NCI-H2171 treated with DMSO at 0.1 percent for 48 hours (cell line): ENCODE results near the gene SPDYA.
"Not testable (repeated sequence)": the region's sequence is repeated elsewhere in the genome, so short reads cannot be mapped to it uniquely, and the experiment has no call there.

ENCODE experiments used
- DNase-seq: peaks from one replicate; lab custom pipeline; 2025; lab: John Stamatoyannopoulos, UW

Gene SPDYA

GRCh38 chr2:28810384-28811285 is at the start of gene SPDYA:
SPDYA (plus strand) TSS chr2:28810834; CDS start chr2:28816015, 5,181 bp downstream.
- DNase-seq, result peak; percentile 81

GRCh38 chr2:28761420-28761819 is 49.2 kb upstream of the SPDYA start:
- DNase-seq, result no peak

GRCh38 chr2:28764909-28765711 is 45.5 kb upstream of the SPDYA start:
- no peak for DNase-seq

DNA sequence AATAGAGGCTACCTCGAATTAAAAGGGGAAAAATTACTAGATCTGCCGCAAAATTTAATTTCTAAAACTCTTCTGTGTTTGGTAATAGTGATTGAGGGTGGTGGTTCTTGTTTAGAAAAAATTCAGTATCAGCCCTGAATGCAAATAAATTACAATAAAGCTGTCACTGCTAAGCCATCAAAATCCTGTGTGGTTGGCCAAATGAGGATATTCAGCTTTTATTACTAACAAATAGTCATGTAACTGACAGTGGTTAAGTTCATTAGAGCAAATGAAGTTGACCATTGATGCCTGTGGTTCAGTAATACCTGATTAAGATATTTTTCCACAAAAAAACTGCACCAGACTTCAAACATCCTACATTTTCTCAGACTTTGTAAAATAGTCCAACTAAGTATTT is 44.6 kb upstream of the SPDYA start:
- no peak for DNase-seq

DNA sequence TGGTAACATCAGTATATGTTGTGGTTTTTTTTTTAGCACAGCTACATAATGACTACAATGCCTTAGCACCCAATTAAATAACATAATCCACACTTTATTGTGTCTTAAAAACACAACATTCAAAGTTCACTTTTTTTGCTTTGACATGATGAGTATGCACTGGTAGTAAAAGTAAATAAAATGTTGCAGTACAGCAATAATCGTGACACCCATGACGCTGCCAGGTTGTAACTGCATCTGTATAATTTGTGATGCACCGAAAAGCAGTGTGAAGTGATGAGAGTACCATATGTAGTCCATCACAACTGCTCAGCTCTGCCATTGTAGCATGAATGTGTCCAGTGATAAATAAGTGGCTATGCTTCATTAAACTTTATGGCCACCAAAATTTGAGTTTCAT is 43.3 kb upstream of the SPDYA start:
- no peak for DNase-seq

DNA sequence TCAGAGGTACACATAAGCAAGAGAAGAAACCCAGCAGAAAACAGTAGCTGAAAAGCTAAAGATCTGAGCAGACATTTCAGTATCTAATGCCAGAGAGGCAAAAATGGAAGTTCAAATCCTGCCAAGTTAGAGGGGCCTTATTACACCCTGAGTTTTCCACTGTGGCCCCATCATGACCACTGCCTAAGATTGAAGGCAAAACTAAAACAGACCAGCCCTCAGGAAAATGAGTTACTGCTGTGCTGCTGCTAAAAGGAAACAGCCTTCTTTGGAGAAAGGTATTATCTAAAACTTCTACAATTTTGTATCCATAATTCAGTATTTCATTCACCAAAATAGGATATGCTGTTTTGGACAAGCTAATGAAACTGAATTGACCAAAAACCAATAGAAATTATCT is 42.2 kb upstream of the SPDYA start:
- DNase-seq, result no peak

GRCh38 chr2:28768952-28769351 is 41.7 kb upstream of the SPDYA start:
- DNase-seq, result no peak

- no peak for DNase-seq
Observed at GRCh38 chr2:28772351-28772750, 38.3 kb upstream of the SPDYA start.

DNA sequence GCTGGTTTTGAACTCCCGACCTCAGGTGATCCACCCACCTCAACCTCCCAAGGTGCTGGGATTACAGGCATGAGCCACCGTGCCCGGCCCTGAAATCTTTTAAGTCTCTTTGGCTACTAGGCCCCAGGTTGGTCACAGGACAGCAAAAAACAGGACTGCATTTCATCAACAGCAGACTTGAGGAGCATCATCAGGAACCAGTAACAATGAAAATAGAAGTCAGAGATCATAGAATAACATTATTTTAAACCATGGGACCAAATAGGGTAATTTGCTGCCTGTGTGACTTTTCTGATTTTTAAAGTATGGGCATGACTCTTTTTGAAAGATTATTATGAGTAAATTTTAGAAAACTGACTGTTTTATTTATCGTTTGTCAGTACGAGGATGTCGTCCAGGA is 34.2 kb upstream of the SPDYA start:
- no peak for DNase-seq

DNA sequence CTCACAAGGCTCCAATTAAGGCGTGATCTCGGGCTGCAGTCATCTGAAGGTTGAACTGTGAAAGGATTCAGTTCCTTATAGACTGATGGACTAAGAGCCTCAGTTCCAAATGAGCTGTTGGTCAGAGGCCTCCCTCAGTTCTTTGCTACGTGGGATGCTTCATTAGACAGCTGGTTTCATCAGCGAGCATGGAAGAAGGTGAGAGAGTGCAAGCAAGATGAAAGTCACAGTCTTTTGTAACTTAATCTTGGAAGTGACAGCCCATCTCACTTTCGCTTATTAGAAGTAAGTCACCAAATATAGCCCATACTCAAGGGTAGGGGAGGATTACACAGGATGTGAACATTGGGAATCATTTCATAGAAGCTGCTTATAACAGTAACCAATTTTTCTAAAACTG is 32.2 kb upstream of the SPDYA start:
- DNase-seq, result no peak

DNA sequence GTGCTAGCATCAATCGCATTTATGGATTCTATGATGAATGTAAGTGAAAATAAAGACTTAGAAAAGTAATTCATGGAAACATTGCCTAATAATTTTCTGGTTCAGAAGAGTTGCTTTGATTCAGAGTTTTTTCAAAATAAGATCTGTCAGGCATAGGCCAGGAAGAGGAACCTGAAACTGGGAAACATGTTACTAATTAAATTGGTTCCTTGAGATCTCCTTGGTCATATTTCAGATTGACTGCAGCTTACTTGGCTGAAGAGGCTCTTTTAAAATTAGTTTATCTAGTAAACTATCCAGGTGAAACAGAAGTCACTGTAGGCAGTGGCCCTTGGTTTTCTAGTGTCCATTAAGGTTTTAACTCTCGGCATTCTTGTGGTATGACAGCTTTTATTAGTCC is 31.6 kb upstream of the SPDYA start:
- no peak for DNase-seq

GRCh38 chr2:28780496-28780895 is 30.1 kb upstream of the SPDYA start:
- no peak for DNase-seq

DNA sequence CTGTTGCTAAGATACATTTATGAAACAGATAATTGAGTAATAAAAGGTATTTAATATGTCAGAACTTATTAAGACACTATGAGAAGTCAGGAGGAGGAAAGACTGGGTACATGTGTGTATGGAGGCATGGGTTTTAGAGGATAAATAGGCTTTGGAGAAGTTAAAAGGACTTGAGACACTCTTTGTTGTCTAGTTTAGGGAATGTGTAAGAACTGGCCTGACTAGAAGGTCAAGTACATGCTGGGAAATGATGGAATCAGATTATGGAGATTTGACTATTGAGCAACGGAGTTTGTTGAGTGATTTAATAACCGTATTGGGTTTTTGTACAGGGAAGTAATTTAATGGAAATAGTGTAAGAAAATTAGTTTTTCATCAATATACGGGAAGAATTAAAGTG is 28.2 kb upstream of the SPDYA start:
- DNase-seq, result no peak

DNA sequence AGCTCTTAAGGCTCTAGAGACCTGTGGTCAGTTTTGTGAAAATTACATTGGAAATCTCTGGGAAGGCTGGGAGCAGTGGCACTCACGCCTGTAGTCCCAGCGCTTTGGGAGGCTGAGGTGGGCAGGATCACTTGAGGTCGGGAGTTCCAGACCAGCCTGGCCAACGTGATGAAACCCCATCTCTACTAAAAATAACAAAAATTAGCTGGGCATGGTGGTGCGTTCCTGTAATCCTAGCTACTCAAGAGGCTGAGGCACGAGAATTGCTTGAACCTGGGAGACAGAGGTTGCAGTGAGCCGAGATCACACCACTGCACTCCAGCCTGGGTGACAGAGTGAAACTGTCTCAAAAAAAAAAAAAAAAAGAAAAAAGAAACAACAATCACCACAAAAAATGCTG is 26.1 kb upstream of the SPDYA start:
- not testable (repeated sequence) for DNase-seq

DNA sequence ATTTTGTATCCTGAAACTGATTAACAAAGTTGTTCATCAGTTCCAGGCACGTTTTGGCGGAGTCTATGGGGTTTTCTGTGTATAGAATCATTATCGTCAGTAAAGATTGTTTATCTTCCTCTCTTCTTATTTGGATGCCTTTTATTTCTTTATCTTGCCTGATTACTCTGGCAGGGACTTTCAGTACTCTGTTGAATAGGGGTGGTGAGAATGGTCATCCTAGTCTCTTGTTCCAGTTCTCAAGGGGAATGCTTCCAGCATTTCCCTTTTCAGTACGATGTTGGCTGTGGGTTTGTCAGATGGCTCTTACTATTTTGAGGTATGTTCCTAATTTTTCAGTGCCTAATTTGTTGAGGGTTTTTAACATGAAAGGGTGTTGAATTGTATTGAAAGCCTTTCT is 14.0 kb upstream of the SPDYA start:
- no peak for DNase-seq

DNA sequence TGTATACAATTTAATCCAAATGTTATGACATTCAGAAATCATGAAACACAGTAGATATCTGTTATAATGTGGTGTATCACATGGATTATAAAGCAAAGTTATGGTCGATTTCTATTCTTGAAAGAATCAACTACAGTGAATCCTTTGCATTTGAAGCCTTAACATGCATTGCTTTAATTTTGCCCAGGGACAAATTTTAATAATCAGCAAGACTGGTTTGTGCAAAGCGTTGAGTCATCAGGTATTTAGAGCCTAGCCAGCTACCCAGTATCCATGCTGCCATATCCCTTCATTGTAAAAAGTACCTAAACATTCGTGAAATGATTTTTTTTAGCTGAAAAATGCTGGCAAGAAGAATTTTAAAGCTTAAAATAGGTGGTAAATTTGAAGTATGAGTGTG is 8.9 kb upstream of the SPDYA start:
- DNase-seq, result no peak

GRCh38 chr2:28802975-28803429 is 7.6 kb upstream of the SPDYA start:
- DNase-seq, result no peak

DNA sequence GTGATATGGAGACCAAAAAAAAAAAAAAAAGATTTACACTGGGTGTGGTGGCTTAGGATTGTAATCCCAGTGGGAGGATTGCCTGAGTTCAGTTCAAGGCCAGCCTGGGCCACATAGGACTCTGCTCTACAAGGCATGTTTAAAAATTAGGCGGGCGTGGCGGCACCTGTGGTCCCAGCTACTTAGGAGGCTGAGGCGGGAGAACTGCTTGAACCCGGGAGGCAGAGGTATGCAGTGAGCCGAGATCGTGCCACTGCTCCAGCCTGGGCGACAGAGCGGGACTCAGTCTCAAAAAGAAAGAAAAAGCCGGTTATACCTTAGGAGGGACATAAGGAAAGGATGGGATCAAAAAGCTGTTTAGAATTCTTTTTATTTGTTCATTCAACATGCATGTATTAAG is 707 bp upstream of the SPDYA start:
- peak; percentile 39 for DNase-seq

DNA sequence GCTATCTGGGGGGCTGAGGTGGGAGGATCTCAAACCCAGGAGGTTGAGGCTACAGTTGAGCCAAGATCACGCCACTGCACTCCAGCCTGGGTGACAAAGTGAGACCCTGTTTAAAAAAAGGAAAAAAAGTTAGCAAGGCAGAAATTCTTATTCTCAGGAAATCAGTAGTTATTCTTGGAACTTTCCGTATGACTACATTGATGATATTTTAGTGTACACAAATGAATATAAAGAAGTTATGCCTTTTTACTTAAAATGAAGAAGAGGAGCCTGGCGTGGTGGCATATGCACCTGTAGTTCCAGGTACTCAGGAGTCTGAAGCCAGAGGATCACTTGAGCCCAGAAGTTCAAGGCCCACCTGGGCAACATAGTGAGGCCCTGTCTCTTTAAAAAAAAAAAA is 7.4 kb downstream of the SPDYA start:
- no peak for DNase-seq

DNA sequence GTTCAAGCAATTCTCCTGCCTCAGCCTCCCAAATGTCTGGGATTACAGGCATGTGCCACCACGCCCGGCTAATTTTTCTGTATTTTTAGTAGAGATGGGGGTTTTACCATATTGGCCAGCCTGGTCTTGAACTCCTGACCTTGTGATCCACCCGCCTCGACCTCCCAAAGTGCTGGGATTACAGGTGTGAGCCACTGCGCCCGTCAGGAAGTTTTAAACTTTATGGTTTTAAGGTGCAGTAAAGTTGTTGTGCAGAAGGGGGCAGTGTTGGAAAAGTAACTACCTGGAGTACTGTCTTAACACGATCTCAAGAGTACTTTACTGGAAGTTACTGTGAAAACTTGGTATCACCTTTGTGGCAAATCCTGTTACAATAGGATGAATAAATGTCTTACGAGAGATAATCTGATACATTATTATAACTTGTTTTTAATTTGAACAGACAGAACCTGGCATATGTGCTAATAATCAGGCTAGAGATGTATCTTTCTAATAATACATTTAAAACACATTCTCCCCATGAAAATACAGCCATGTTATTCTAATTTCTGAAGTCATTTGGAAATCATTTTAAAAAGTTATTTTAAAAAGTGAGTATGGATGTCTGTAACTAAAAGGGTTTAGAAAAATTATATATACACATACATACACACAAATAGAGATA is 10.8 kb downstream of the SPDYA start:
- peak; percentile 60 for DNase-seq

GRCh38 chr2:28822036-28822435 is 11.4 kb downstream of the SPDYA start:
- DNase-seq, result no peak

DNA sequence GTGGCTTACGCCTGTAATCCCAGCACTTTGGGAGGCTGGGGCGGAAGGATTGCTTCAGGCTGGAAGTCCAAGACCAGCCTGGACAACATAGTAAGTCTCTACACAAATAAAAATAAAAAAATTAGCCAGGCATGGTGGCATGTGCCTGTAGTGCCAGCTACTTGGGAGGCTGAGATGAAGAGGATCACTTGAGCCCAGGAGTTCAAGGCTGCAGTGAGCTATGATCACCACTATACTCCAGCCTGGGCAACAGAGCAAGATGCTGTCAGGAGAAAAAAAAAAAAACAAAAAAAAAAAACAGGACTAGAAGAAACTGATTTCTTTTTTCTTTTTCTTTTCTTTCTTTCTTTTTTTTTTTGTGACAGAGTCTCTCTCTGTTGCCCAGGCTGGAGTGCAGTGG is 13.6 kb downstream of the SPDYA start:
- no peak for DNase-seq

DNA sequence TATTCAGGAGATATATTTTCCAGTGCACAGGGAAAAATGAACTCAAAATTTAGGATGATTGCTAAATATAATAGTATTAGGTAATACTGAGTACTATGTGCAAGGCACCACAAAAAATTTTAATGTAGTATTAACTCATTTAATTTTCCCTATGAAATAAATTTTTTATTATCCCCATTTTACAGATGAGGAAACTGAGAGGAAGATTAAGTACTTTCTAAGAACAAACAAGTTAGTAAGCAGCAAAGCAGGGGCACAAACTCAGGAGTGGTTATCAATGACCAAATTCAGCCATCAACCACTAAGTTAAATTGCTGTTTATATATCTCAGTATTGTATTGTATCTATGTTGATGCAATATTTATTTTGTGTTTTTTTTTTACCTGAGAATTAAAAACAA is 14.2 kb downstream of the SPDYA start:
- DNase-seq, result no peak
